Ovary (tissue), 3 donors: Measurements from ENCODE around the gene MCU.

Experiments used
- POLR2A ChIP-seq: fragments of 450-650 bp; IDR thresholded peaks from one replicate; pipeline ENCODE4 v1.6.1; 2017; ENCODE audit warnings: antibody characterized with exemption, mild to moderate bottlenecking, moderate library complexity
- TF ChIP-seq, protein P1 (sequence below), 3 donors: fragments of 450-650 bp in 2 of 3; fragments of 200-600 bp in 1 of 3; IDR thresholded peaks; one replicate each; pipeline versions ENCODE4 v1.5.1 to v1.8.0; 2016 to 2022; ENCODE audit warnings: antibody characterized with exemption in 3 of 3, mild to moderate bottlenecking in 1 of 3
- donor health status: DM: no; HTN: no; CAD: no.

DNA sequence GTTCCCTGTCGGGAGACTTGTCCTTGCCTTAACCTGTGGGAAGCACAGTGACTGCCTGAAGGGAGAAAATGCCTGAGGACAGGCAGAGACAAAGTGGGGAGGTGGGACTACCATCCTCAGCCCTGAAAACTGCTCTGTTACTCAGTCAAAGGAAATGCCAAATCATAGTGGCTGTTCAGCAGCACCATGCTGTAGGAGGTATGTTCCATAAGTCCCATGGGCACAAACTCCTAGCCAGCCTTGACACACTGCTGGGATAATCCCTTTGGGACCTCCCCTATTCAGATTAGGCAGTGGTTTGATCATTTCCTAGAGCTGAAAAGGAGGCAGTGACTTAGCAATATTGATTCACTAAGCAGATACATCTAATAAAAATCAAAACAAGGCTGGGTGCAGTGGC is 80.1 kb downstream of the MCU start:
- TF ChIP-seq, protein P1, sequence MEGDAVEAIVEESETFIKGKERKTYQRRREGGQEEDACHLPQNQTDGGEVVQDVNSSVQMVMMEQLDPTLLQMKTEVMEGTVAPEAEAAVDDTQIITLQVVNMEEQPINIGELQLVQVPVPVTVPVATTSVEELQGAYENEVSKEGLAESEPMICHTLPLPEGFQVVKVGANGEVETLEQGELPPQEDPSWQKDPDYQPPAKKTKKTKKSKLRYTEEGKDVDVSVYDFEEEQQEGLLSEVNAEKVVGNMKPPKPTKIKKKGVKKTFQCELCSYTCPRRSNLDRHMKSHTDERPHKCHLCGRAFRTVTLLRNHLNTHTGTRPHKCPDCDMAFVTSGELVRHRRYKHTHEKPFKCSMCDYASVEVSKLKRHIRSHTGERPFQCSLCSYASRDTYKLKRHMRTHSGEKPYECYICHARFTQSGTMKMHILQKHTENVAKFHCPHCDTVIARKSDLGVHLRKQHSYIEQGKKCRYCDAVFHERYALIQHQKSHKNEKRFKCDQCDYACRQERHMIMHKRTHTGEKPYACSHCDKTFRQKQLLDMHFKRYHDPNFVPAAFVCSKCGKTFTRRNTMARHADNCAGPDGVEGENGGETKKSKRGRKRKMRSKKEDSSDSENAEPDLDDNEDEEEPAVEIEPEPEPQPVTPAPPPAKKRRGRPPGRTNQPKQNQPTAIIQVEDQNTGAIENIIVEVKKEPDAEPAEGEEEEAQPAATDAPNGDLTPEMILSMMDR (IDR thresholded peaks at IDR 0.05) = no peak
- no peak for TF ChIP-seq POLR2A
